Chondrocyte (in vitro differentiated cells): Measurements from ENCODE around the gene DTX3. TPM values are rescaled to one million over a fixed set of nuclear protein-coding genes. Genes with fewer than 3 reads are reported as not detected.
"Not testable (repeated sequence)": the region's sequence is repeated elsewhere in the genome, so short reads cannot be mapped to it uniquely, and the experiment has no call there.

ENCODE experiments used
- DNase-seq: peaks from one replicate; pipeline ENCODE4 v3.0.0; 2021; ENCODE audit warnings: mixed read lengths, low spot score
- H3K27ac Mint-ChIP-seq: one replicate; pipeline ENCODE4 v1.8.0; 2021; ENCODE audit warnings: mild to moderate bottlenecking, moderate library complexity, mixed read lengths; ENCODE audit not compliant: unreplicated experiment
- H3K27me3 Mint-ChIP-seq: 2 replicates; pipeline ENCODE4 v1.8.0; 2021; ENCODE audit warnings: low read depth, mixed read lengths
- H3K36me3 Mint-ChIP-seq: 2 replicates; pipeline ENCODE4 v1.8.0; 2021; ENCODE audit warnings: low read depth, mixed read lengths
- H3K4me1 Mint-ChIP-seq: 2 replicates; pipeline ENCODE4 v1.8.0; 2021; ENCODE audit warnings: low read depth, mild to moderate bottlenecking, mixed read lengths
- H3K4me3 Mint-ChIP-seq: one replicate; pipeline ENCODE4 v1.8.0; 2021; ENCODE audit warnings: mild to moderate bottlenecking, moderate library complexity, mixed read lengths; ENCODE audit not compliant: unreplicated experiment
- H3K9me3 Mint-ChIP-seq: 2 replicates; pipeline ENCODE4 v1.8.0; 2021; ENCODE audit warnings: low read depth, mixed read lengths
- CTCF ChIP-seq: fragments of 200-600 bp; sonication (generic); IDR thresholded peaks from 2 replicates; pipeline ENCODE4 v1.5.0; 2021; ENCODE audit warnings: antibody characterized with exemption, mild to moderate bottlenecking, moderate library complexity
- total RNA-seq: library from RNA; stranded (reverse); gene quantifications from 3 replicates; pipeline ENCODE4 v1.2.1, GENCODE V29; 2021

DTX3 gene
- total RNA-seq, 1 donor from 2014 or later = 29.8 TPM

DNA sequence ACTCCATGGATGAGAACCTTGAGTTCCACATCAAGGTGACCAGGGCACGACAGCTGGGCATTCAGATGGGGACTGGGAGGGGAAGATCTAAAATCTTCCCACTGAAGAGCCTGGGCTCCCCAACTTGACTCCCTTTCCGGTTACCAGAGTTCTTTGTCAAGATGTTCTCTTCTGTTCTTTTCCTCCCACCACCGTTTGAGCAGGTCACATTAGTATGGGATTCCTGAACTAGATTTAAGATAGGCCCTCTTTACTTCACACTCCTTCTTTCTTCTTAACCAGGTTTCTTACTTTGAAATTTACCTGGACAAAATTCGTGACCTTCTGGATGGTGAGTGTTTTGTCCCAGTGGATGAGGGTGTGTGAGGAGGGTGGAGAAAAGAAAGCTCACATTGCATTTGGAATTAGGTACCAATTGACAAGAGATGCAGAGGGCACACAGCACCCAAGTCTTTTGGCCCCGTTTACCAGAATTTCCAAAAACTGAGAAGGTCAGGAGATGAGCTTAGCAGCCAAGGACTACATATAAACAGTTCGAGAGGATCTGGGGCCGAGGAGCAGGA, 40.4 kb upstream of the DTX3 start:
- TF ChIP-seq CTCF = no peak
- Mint-ChIP-seq H3K36me3 (peaks cover 24% of the 10 kb centered on the region), H3K4me3 (no peak overlapping the region), H3K9me3 (no peaks in the 10 kb centered on the region), H3K27me3 (peaks cover 8% of the 10 kb centered on the region), H3K27ac (no peak overlapping the region), H3K4me1 (no peaks in the 10 kb centered on the region)
- no peak for DNase-seq

DNA sequence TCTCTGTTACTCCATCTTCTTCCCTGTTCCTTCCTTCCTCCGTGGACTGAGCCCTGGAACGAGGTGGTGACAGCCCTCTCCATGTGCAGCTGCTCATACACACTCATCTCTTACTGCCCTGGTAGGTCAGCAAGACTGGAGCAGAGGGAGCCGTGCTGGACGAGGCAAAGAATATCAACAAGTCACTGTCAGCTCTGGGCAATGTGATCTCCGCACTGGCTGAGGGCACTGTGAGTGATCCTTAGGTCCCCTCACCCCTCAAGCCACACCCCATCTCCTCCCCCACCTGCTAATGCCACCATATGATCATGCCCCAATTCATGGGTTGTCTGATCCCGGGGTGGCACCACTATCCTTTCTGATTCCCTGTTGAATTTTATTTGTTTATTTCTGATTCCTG, 35.8 kb upstream of the DTX3 start:
- H3K4me1 Mint-ChIP-seq = no peaks in the 10 kb centered on the region
- H3K9me3 Mint-ChIP-seq = no peaks in the 10 kb centered on the region
- TF ChIP-seq CTCF = no peak
- H3K4me3 Mint-ChIP-seq = no peak overlapping the region
- H3K27me3 Mint-ChIP-seq = no peaks in the 10 kb centered on the region
- H3K27ac Mint-ChIP-seq = no peak overlapping the region
- no peak for DNase-seq
- peaks cover 34% of the 10 kb centered on the region for H3K36me3 Mint-ChIP-seq

DNA sequence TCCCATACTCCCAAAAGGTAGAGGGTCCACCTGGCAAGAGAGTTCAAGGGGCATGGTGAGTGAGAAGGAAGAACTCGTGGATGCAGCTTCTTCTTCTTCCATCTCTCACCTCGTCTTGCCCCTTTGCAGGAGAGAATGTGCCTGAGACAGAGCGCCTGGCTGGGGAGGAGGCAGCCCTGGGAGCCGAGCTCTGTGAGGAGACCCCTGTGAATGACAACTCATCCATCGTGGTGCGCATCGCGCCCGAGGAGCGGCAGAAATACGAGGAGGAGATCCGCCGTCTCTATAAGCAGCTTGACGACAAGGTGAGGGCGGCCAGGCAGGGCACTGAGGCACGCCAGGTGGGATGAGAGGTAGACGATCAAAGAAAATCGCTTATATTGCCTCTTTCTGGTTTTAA, 34.8 kb upstream of the DTX3 start:
- Mint-ChIP-seq H3K4me1 (no peaks in the 10 kb centered on the region), H3K4me3 (no peak overlapping the region), H3K27ac (no peak overlapping the region), H3K9me3 (no peaks in the 10 kb centered on the region), H3K36me3 (peaks cover 31% of the 10 kb centered on the region), H3K27me3 (no peaks in the 10 kb centered on the region)
- no peak for TF ChIP-seq CTCF
- DNase-seq = no peak

- not testable (repeated sequence) for H3K27ac Mint-ChIP-seq, H3K27me3 Mint-ChIP-seq, DNase-seq, H3K4me3 Mint-ChIP-seq, H3K9me3 Mint-ChIP-seq, H3K4me1 Mint-ChIP-seq
- peaks cover 33% of the 10 kb centered on the region for H3K36me3 Mint-ChIP-seq
Observed at GRCh38 chr12:57570438-57570837, 34.2 kb upstream of the DTX3 start.

DNA sequence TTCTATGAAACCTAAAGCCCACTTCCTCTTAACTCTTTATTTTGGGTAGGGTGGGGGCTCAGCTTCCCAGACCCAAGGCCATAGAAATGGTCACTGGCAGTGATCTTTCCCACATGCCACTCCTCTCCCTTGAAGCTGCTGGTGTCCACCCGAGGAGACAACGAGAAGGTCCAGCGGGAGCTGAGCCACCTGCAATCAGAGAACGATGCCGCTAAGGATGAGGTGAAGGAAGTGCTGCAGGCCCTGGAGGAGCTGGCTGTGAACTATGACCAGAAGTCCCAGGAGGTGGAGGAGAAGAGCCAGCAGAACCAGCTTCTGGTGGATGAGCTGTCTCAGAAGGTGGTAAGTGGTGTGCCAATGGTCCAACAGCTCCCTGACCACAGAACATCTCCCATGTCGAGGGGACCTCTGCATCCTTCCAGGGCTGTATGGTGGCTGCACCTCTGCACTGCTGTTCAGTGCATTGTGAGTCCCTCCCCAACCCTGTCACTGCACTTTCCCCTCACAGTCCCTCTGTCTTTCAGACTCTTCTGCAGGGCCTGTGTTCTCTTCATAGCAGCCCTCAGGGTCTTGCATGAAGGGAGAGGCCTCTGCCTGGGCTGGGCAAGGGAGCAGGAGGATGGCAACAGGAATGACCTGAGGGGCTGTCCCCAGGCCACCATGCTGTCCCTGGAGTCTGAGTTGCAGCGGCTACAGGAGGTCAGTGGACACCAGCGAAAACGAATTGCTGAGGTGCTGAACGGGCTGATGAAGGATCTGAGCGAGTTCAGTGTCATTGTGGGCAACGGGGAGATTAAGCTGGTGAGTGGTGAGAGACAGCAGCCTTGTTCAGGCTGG, 32.5 kb upstream of the DTX3 start:
- Mint-ChIP-seq H3K4me3 (no peak overlapping the region), H3K27me3 (no peaks in the 10 kb centered on the region), H3K9me3 (no peaks in the 10 kb centered on the region), H3K27ac (no peak overlapping the region), H3K36me3 (peaks cover 45% of the 10 kb centered on the region), H3K4me1 (no peaks in the 10 kb centered on the region)
- TF ChIP-seq CTCF = no peak
- DNase-seq = no peak

DNA sequence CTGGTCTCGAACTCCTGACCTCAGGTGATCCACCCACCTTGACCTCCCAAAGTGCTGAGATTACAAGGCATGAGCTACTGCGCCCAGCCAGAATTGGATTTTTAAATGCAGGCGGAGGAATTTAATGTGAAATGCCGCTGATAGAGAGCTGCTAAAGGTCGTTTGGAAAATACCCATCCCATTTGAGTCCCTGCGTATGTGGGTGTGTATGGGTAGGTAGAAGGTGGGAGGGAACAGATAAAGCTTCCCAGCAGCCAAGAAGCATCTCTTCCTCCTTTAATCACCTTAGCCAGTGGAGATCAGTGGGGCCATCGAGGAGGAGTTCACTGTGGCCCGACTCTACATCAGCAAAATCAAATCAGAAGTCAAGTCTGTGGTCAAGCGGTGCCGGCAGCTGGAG, 29.8 kb upstream of the DTX3 start:
- no peak overlapping the region for H3K27ac Mint-ChIP-seq
- no peaks in the 10 kb centered on the region for H3K4me1 Mint-ChIP-seq
- H3K9me3 Mint-ChIP-seq = no peaks in the 10 kb centered on the region
- H3K36me3 Mint-ChIP-seq = peaks cover 38% of the 10 kb centered on the region
- no peak for TF ChIP-seq CTCF
- no peak overlapping the region for H3K4me3 Mint-ChIP-seq
- no peaks in the 10 kb centered on the region for H3K27me3 Mint-ChIP-seq
- DNase-seq = no peak
